Measurements from ENCODE around the gene PROM1. TPM values are rescaled to one million over a fixed set of nuclear protein-coding genes. Genes with fewer than 3 reads are reported as not detected.
A peak's percentile ranks its signal among the peaks of the same experiment; 100 is the strongest.

The PROM1 gene
- total RNA-seq, 2 experiments from 2014 or later, result not detected

DNA sequence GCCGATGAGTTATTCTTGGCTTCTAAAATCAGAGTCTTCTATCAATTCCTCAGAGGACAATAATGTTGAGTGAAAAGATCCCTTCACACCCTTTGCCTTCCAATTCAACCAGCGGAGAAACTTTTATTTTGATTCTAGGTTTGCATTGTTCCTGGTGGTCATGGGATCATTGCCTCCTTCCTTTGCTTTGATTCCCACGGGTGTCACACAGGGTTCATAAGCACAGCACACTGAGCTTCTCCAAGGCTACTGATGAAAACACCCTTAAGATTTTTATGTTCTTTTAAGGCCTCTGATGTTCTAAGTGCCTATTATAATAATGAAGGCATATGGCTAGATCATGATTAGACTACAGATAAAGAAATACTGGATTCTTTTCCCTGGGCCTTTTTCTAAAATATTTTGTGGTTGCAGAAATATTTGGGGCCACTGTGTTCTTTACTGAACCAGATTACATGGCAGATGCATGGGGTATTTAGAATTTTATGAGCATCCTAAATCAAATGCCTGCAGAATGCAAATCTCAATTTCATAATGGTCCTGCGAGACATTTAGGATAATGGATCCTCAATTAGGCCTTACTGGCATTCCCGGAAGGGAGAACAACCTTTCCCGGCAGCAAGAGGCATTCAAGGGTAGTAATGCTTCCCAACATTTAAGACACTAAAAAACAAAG is 76.9 kb downstream of the PROM1 start:
- TF ChIP-seq, protein P1, sequence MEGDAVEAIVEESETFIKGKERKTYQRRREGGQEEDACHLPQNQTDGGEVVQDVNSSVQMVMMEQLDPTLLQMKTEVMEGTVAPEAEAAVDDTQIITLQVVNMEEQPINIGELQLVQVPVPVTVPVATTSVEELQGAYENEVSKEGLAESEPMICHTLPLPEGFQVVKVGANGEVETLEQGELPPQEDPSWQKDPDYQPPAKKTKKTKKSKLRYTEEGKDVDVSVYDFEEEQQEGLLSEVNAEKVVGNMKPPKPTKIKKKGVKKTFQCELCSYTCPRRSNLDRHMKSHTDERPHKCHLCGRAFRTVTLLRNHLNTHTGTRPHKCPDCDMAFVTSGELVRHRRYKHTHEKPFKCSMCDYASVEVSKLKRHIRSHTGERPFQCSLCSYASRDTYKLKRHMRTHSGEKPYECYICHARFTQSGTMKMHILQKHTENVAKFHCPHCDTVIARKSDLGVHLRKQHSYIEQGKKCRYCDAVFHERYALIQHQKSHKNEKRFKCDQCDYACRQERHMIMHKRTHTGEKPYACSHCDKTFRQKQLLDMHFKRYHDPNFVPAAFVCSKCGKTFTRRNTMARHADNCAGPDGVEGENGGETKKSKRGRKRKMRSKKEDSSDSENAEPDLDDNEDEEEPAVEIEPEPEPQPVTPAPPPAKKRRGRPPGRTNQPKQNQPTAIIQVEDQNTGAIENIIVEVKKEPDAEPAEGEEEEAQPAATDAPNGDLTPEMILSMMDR (IDR thresholded peaks at IDR 0.05), result no peak
- DNase-seq (no peak), ATAC-seq (ENCODE audit: poor library complexity) (no peak)
- Histone ChIP-seq H3K27ac (ENCODE audit: low read depth in 1 of 2, low read length in 2 of 2) (no peak overlapping the region), H3K4me1 (ENCODE audit: insufficient read depth, low read length) (no peaks in the 10 kb centered on the region), H3K27me3 (ENCODE audit: control insufficient read depth in 1 of 2, insufficient read depth in 2 of 2, low read length in 2 of 2) (peaks cover 7 to 9% of the 10 kb centered on the region in 2 experiments), H3K9me3 (ENCODE audit: control insufficient read depth in 1 of 2, insufficient read depth in 1 of 2, low read length in 2 of 2) (no peaks in the 10 kb centered on the region), H3K4me3 (ENCODE audit: low read length) (no peak overlapping the region), H3K36me3 (ENCODE audit: insufficient read depth, low read length) (no peaks in the 10 kb centered on the region)
- Mint-ChIP-seq H3K9me3 (no peaks in the 10 kb centered on the region), H3K27me3 (peaks cover 10% of the 10 kb centered on the region), H3K4me3 (no peak overlapping the region), H3K4me1 (ENCODE audit: low read depth) (no peaks in the 10 kb centered on the region), H3K36me3 (ENCODE audit: low read depth) (no peaks in the 10 kb centered on the region), H3K27ac (no peak overlapping the region)
- ChIA-PET CTCF (no interaction called here), POLR2A (no interaction called here)
- intact Hi-C loops (cut with DNase I, micrococcal nuclease), result no loop called here

DNA sequence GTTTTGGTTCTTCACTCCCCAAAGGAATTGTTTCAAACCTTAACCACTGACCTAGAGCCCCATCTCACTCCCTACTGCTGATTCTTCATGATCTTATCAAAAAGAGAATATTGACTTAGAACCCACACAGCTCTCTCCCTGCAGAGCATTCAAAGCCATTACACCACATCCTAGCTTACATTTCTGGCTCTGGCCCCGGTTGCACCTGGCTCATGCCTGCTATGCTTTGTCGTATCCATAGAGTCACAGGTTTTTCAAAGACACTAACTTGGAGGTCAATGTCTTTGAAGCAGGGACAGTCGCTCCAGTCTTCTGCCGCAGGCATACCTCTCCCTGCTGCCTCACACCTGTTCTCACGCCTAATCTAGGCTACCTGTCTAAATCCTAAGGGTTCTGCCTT is 78.1 kb downstream of the PROM1 start:
- Histone ChIP-seq H3K27ac (ENCODE audit: low read depth in 1 of 2, low read length in 2 of 2) (no peak overlapping the region), H3K9me3 (ENCODE audit: control insufficient read depth in 1 of 2, insufficient read depth in 1 of 2, low read length in 2 of 2) (no peaks in the 10 kb centered on the region), H3K4me3 (ENCODE audit: low read length) (no peak overlapping the region), H3K27me3 (ENCODE audit: control insufficient read depth in 1 of 2, insufficient read depth in 2 of 2, low read length in 2 of 2) (peaks cover 7 to 9% of the 10 kb centered on the region in 2 experiments), H3K36me3 (ENCODE audit: insufficient read depth, low read length) (no peaks in the 10 kb centered on the region), H3K4me1 (ENCODE audit: insufficient read depth, low read length) (peaks cover 4% of the 10 kb centered on the region)
- no peak for ATAC-seq (ENCODE audit: poor library complexity)
- Mint-ChIP-seq H3K27me3 (peaks cover 10% of the 10 kb centered on the region), H3K4me3 (no peak overlapping the region), H3K36me3 (ENCODE audit: low read depth) (no peaks in the 10 kb centered on the region), H3K27ac (no peak overlapping the region), H3K4me1 (ENCODE audit: low read depth) (no peaks in the 10 kb centered on the region), H3K9me3 (no peaks in the 10 kb centered on the region)
- POLR2A ChIA-PET, result interaction anchor here (1.2 kb wide), 1 partner anchor 43 kb away, joined by 4 read pairs; the partner anchor contains the start of gene FGFBP2
- no peak for DNase-seq
- TF ChIP-seq, protein P1 (IDR thresholded peaks at IDR 0.05), result no peak
- CTCF ChIA-PET, result no interaction called here
- intact Hi-C loops (cut with DNase I, micrococcal nuclease), result no loop called here

DNA sequence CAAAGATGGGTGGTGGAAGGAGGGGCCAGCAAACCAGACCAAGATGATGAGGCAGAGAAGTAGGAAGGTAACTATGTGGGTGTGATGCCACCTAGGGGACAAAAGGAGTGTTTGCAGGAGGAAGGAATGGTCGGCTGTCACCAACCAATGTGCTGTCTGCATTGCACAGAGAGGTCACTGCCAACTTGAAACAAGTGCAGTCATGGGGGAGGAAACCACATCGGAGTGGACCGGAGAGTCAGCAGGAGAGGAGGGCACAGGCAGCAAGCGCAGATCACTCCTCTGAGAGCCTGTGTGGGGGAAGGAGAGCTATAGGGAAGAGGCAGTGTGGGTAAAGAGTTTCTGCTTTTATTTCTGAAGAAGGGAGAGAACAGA is 82.4 kb downstream of the PROM1 start:
- Histone ChIP-seq H3K4me3 (ENCODE audit: low read length) (no peak overlapping the region), H3K27ac (ENCODE audit: low read depth in 1 of 2, low read length in 2 of 2) (no peak overlapping the region), H3K27me3 (ENCODE audit: control insufficient read depth in 1 of 2, insufficient read depth in 2 of 2, low read length in 2 of 2) (peaks cover 4 to 7% of the 10 kb centered on the region in 2 experiments), H3K9me3 (ENCODE audit: control insufficient read depth in 1 of 2, insufficient read depth in 1 of 2, low read length in 2 of 2) (no peaks in the 10 kb centered on the region), H3K4me1 (ENCODE audit: insufficient read depth, low read length) (peaks cover 4% of the 10 kb centered on the region), H3K36me3 (ENCODE audit: insufficient read depth, low read length) (no peaks in the 10 kb centered on the region)
- no peaks in the 10 kb centered on the region for H3K4me1 Mint-ChIP-seq (ENCODE audit: low read depth)
- ATAC-seq (ENCODE audit: poor library complexity) (peak; percentile 86), DNase-seq (peak in 13 of 14 experiments; percentile 10 to 76 (median 29))
- no peak overlapping the region for H3K27ac Mint-ChIP-seq
- intact Hi-C loops (cut with DNase I, micrococcal nuclease), result loop anchor here (1.0 to 5.0 kb wide), 6 partner anchors 38 to 769 kb away; partner anchors contain the start of gene FGFBP2 (in 2 of the 2)
- TF ChIP-seq, protein P1 (IDR thresholded peaks at IDR 0.05), result peak; percentile 69
- POLR2A ChIA-PET, result no interaction called here
- no peaks in the 10 kb centered on the region for H3K27me3 Mint-ChIP-seq
- CTCF ChIA-PET, result interaction anchor here (1.6 to 2.1 kb wide), 2 partner anchors 119 to 196 kb away, joined by 5 to 8 read pairs; no protein-coding TSS in a partner anchor
- no peaks in the 10 kb centered on the region for H3K9me3 Mint-ChIP-seq
- H3K4me3 Mint-ChIP-seq, result no peak overlapping the region
- no peaks in the 10 kb centered on the region for H3K36me3 Mint-ChIP-seq (ENCODE audit: low read depth)
